Adrenal gland (tissue), 12 donors: ENCODE measurements around the gene CYP2E1. TPM values are rescaled to one million over a fixed set of nuclear protein-coding genes. Genes with fewer than 3 reads are reported as not detected.
"Not testable (repeated sequence)": the region's sequence is repeated elsewhere in the genome, so short reads cannot be mapped to it uniquely, and the experiment has no call there.

Experiments
- DNase-seq, 7 donors: peaks; one replicate each; pipeline ENCODE4 v3.0.0-alpha.2; 2019 to 2020
- H3K27ac ChIP-seq, 5 donors: fragments of 200-600 bp; sonication (generic) in 4 of 5; 1 replicate in 3 of 5; 2 replicates in 2 of 5; pipeline versions ENCODE4 v1.5.1 to v1.8.0; 2016 to 2020; ENCODE audit warnings: mild to moderate bottlenecking in 1 of 5
- H3K27me3 ChIP-seq: fragments of 200-600 bp; 2 replicates; pipeline ENCODE4 v1.8.0; 2021
- H3K36me3 ChIP-seq, 2 donors: fragments of 200-600 bp; replicated peaks in 1 of 2; 1 replicate in 1 of 2; 2 replicates in 1 of 2; pipeline versions ENCODE4 v1.5.1 to v1.8.0; 2018 to 2022
- H3K4me1 ChIP-seq, 2 donors: fragments of 200-600 bp; replicated peaks in 1 of 2; 1 replicate in 1 of 2; 2 replicates in 1 of 2; pipeline versions ENCODE4 v1.5.1 to v1.8.0; 2018 to 2021
- H3K4me3 ChIP-seq, 4 donors: fragments of 200-600 bp; sonication (generic) in 3 of 4; one replicate each; pipeline ENCODE4 v1.5.1; 2016 to 2018
- H3K9me3 ChIP-seq, 3 donors: fragments of 200-600 bp; sonication (generic) in 1 of 3; replicated peaks in 1 of 3; 1 replicate in 2 of 3; 2 replicates in 1 of 3; pipeline versions ENCODE4 v1.5.1 to v1.8.0; 2016 to 2021
- WGBS, 4 donors: extraction: QIAGEN DNeasy Blood & Tissue Kit in 2 of 4; methylation state at CpG; one replicate each; pipeline versions ENCODE4 v1.1.5 to v1.1.7; 2013 to 2017; 5-methylcytosine and 5-hydroxymethylcytosine counted together
- intact Hi-C, 2 donors: fragments of 100-400 bp; cut with DNase I; formaldehyde crosslinking; loops; one replicate each; pipeline versions ENCODE4 v1.14.1 to v1.15.0; 2022 to 2023
- polyA plus RNA-seq, 3 donors: library from polyadenylated mRNA; stranded (reverse); fragments of 200-250 nt in 2 of 3; fragments of 350-450 nt in 1 of 3; fragmentation: Illumina TruSeq in 1 of 3; extraction: RNeasy Lipid Tissue Mini Kit (QIAGEN cat#74804) in 1 of 3; gene quantifications; one replicate each; pipeline ENCODE4 v1.2.3, GENCODE V29; 2013 to 2014
- total RNA-seq, 9 donors: library from RNA; depleted of rRNA in 4 of 9; stranded (reverse); fragments of >200 nt in 4 of 9; fragments of 120-200 nt in 1 of 9; fragmentation: NEBNext Ultra II Directional in 1 of 9; extraction: Animal tissue kit (Norgen Biotek cat#: 25700) in 1 of 9; gene quantifications; one replicate each; pipeline versions ENCODE4 v1.1.0 to v1.2.4, GENCODE V29; 2013 to 2023
- donor health status: healthy with polysubstance abuse.
- donor health status: Bipolar disorder and iron deficiency.
- donor health status: DM: yes; HTN: yes; CAD: no.
- donor health status: DM: no; HTN: no; CAD: no.
- donor health status: DM: no; HTN: no; CAD: no.
- donor health status: DM: yes; HTN: yes; CAD: no.

CYP2E1 gene
- total and polyA plus RNA-seq, 12 donors: 0.17 to 8.1 (median 2.4) TPM; not detected in 1

GRCh38 chr10:133572055-133572454, 44.9 kb downstream of the CYP2E1 start:
- H3K36me3 ChIP-seq, H3K4me3 ChIP-seq, intact Hi-C loops, H3K27ac ChIP-seq, H3K4me1 ChIP-seq, DNase-seq: not testable (repeated sequence)
- Histone ChIP-seq H3K27me3 (peaks cover 11% of the 10 kb centered on the region), H3K9me3 (peaks cover 0 to 13% (median 0%) of the 10 kb centered on the region in 3 donors)
- WGBS, 4 donors: 80 to 98% (median 85%) methylated on average over 7 to 11 of the region's 11 CpGs

- H3K27me3 ChIP-seq, intact Hi-C loops, H3K4me3 ChIP-seq, DNase-seq, H3K4me1 ChIP-seq, H3K27ac ChIP-seq, H3K36me3 ChIP-seq: not testable (repeated sequence)
- 65 to 86% (median 79%) methylated on average over 1 of the region's 1 CpG for WGBS, 4 donors
- peaks cover 0 to 13% (median 0%) of the 10 kb centered on the region in 3 donors for H3K9me3 ChIP-seq
Measured at GRCh38 chr10:133573460-133573859, 46.3 kb downstream of the CYP2E1 start.

GRCh38 chr10:133577037-133577436, 49.9 kb downstream of the CYP2E1 start:
- DNase-seq, H3K27ac ChIP-seq, intact Hi-C loops, H3K36me3 ChIP-seq, H3K4me3 ChIP-seq, H3K27me3 ChIP-seq, H3K4me1 ChIP-seq: not testable (repeated sequence)
- peaks cover 0 to 13% (median 0%) of the 10 kb centered on the region in 3 donors for H3K9me3 ChIP-seq
- WGBS, 4 donors: 79 to 85% methylated on average over 7 to 11 of the region's 31 CpGs; no CpG with 5 or more reads in 2 of the 4 donors

Other genes starting within 250 kb of the CYP2E1 start
- 10 to 100 TPM; 30.9 to 77.8 (median 61.1) TPM for gene TUBGCP2, start 218.5 kb upstream of the CYP2E1 start, total RNA-seq
- gene TUBGCP2, start 218.5 kb upstream of the CYP2E1 start, polyA plus RNA-seq: 100 to 1,000 TPM in 2 of 3 donors, 10 to 100 TPM in 1; 54.1 to 234 (median 145) TPM
- gene ZNF511, start 218.4 kb upstream of the CYP2E1 start, total RNA-seq: 10 to 100 TPM; 19.6 to 45.4 (median 38.3) TPM
- 100 to 1,000 TPM in 2 of 3 donors, 10 to 100 TPM in 1; 20.0 to 146 (median 102) TPM for gene ZNF511, start 218.4 kb upstream of the CYP2E1 start, polyA plus RNA-seq
- 10 to 100 TPM in 2 of 9 donors, 1 to 10 TPM in 2, under 1 TPM in 1, not detected in 4; 0.55 to 21.5 (median 7.0) TPM for gene CALY, start 190.5 kb upstream of the CYP2E1 start, total RNA-seq
- 10 to 100 TPM in 2 of 3 donors, 1 to 10 TPM in 1; 6.0 to 30.7 (median 18.3) TPM for gene CALY, start 190.5 kb upstream of the CYP2E1 start, polyA plus RNA-seq
- gene PRAP1, start 180.0 kb upstream of the CYP2E1 start, total RNA-seq: under 1 TPM in 1 of 9 donors, not detected in 8; 0.46 TPM
- under 1 TPM in 2 of 3 donors, not detected in 1; 0.44 to 0.88 TPM for gene PRAP1, start 180.0 kb upstream of the CYP2E1 start, polyA plus RNA-seq
- gene FUOM, start 169.3 kb upstream of the CYP2E1 start, total RNA-seq: 10 to 100 TPM in 7 of 9 donors, 1 to 10 TPM in 2; 6.2 to 47.9 (median 14.0) TPM
- gene FUOM, start 169.3 kb upstream of the CYP2E1 start, polyA plus RNA-seq: 10 to 100 TPM in 2 of 3 donors, 1 to 10 TPM in 1; 4.8 to 35.7 (median 22.6) TPM
- gene ECHS1, start 154.0 kb upstream of the CYP2E1 start, total RNA-seq: 100 to 1,000 TPM; 133 to 280 (median 146) TPM
- gene ECHS1, start 154.0 kb upstream of the CYP2E1 start, polyA plus RNA-seq: 100 to 1,000 TPM in 2 of 3 donors, 10 to 100 TPM in 1; 74.4 to 126 (median 126) TPM
- gene PAOX, start 148.1 kb upstream of the CYP2E1 start, total RNA-seq: 10 to 100 TPM in 3 of 9 donors, 1 to 10 TPM in 6; 2.3 to 34.4 (median 7.1) TPM
- gene PAOX, start 148.1 kb upstream of the CYP2E1 start, polyA plus RNA-seq: 10 to 100 TPM in 1 of 3 donors, 1 to 10 TPM in 2; 1.0 to 10.6 (median 5.5) TPM
- gene MTG1, start 133.2 kb upstream of the CYP2E1 start, total RNA-seq: 10 to 100 TPM; 24.0 to 68.6 (median 45.7) TPM
- gene MTG1, start 133.2 kb upstream of the CYP2E1 start, polyA plus RNA-seq: 100 to 1,000 TPM in 1 of 3 donors, 10 to 100 TPM in 2; 44.1 to 118 (median 88.1) TPM
- gene SPRN, start 102.7 kb upstream of the CYP2E1 start, total RNA-seq: 1 to 10 TPM in 1 of 9 donors, under 1 TPM in 5, not detected in 3; 0.10 to 1.2 (median 0.44) TPM
- 1 to 10 TPM in 1 of 3 donors, under 1 TPM in 2; 0.54 to 1.8 (median 0.60) TPM for gene SPRN, start 102.7 kb upstream of the CYP2E1 start, polyA plus RNA-seq
- 1 to 10 TPM in 6 of 9 donors, under 1 TPM in 3; 0.42 to 5.5 (median 2.2) TPM for gene SCART1, start 73.4 kb upstream of the CYP2E1 start, total RNA-seq
- 1 to 10 TPM in 2 of 3 donors, under 1 TPM in 1; 0.42 to 2.7 (median 1.4) TPM for gene SCART1, start 73.4 kb upstream of the CYP2E1 start, polyA plus RNA-seq
- gene SYCE1, start 38.2 kb downstream of the CYP2E1 start, total RNA-seq: 1 to 10 TPM in 5 of 9 donors, under 1 TPM in 1, not detected in 3; 0.52 to 6.2 (median 1.3) TPM
- gene SYCE1, start 38.2 kb downstream of the CYP2E1 start, polyA plus RNA-seq: 1 to 10 TPM in 2 of 3 donors, under 1 TPM in 1; 0.92 to 9.2 (median 3.5) TPM
- not detected for gene FRG2B, start 99.4 kb downstream of the CYP2E1 start, total RNA-seq
- gene FRG2B, start 99.4 kb downstream of the CYP2E1 start, polyA plus RNA-seq: not detected